GM10266 (cell line): ENCODE results near the gene NR6A1.
A peak's percentile ranks its signal among the peaks of the same experiment; 100 is the strongest.

Source experiments
- DNase-seq: peaks from one replicate; pipeline ENCODE4 v3.0.0; 2012; ENCODE audit errors: extremely low spot score
- TF ChIP-seq, protein P1 (sequence below): IDR thresholded peaks from 2 replicates; pipeline ENCODE4 v1.5.1; 2012; ENCODE audit warnings: mild to moderate bottlenecking, low read depth; ENCODE audit not compliant: control insufficient read depth, insufficient read depth; ENCODE audit errors: missing control alignments

Gene NR6A1

GRCh38 chr9:124511426-124511840 lies 259.7 kb downstream of the NR6A1 start:
- DNase-seq, result peak; percentile 18
- TF ChIP-seq, protein P1, sequence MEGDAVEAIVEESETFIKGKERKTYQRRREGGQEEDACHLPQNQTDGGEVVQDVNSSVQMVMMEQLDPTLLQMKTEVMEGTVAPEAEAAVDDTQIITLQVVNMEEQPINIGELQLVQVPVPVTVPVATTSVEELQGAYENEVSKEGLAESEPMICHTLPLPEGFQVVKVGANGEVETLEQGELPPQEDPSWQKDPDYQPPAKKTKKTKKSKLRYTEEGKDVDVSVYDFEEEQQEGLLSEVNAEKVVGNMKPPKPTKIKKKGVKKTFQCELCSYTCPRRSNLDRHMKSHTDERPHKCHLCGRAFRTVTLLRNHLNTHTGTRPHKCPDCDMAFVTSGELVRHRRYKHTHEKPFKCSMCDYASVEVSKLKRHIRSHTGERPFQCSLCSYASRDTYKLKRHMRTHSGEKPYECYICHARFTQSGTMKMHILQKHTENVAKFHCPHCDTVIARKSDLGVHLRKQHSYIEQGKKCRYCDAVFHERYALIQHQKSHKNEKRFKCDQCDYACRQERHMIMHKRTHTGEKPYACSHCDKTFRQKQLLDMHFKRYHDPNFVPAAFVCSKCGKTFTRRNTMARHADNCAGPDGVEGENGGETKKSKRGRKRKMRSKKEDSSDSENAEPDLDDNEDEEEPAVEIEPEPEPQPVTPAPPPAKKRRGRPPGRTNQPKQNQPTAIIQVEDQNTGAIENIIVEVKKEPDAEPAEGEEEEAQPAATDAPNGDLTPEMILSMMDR, result no peak

GRCh38 chr9:124510650-124511425 lies 260.3 kb downstream of the NR6A1 start:
- TF ChIP-seq, protein P1, result no peak
- DNase-seq, result no peak

- no peak for DNase-seq
- TF ChIP-seq, protein P1, result no peak
These were observed 263.2 kb downstream of the NR6A1 start for GRCh38 chr9:124507880-124508423.

DNA sequence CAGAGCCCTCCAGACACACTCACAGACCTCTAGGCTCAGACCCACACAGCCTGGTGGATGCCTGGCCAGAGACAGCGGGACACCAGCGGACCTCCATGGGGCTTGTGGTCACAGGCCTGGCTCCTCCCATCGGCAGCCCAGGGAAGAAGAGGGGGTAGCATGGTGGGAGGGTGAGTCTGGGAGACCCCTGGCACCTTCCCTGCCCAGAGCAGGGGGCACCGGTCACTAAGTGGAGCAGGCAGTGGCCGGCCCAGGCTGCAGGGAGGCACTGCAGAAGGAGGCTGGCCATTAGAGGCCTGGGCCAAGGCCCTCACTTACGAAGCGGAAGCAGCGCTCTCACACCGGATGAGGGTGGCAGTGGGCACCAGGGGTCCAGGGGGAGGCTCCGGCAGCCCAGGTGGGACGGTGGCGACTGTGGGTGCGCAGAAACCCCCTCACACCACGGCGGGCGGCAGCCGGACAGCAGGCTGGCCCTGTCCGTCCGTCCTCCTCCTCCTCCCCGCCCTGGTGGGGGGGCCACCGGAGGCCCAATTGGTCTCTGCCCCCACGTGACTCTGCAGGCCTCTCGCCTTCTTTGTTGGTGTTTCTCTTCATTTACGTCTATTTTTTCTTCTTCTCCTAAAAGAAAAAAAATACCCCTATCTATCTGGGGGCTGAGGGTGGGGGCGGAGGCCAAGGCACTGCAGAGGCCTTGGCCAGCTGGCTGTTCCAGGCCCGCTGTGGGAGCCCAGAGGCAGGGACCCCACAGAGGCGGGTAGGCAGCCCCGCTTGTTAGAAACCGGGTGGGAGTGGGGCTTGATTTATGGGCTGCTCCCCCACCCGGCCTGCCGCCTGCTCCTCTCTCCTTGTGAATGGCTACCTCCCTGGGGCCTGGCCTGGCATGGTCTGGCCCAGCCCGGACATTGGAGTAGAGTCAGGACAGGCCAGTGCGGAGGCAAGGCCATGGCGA lies 263.9 kb downstream of the NR6A1 start, which contains the start of gene NR5A1:
TSS of gene NR5A1 (minus strand) at position 469 of the 949 bp plus-strand sequence. CDS start 4,004 bp downstream, outside the sequence.
- TF ChIP-seq, protein P1, result no peak
- DNase-seq, result peak; percentile 18

DNA sequence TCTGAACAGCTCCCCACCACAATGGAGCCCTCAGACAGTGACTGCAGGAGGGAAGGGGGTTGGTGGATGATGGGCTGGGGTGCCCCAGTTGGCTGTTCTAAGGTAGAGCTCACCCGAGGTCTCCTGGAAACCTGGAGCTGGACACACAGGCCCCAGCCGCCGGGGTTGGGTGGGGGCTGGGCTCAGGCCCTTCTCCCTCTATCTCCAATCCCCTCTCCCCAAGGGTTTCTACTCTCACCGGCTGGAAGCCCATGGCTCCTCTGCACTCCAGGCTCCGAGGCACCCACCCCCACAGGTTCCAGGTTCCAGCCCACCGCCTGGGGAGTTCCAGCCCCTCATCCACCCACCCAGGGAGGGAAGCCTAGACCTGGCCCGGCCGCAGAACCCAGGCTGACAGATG lies 264.7 kb downstream of the NR6A1 start:
- no peak for DNase-seq
- TF ChIP-seq, protein P1, result no peak

DNA sequence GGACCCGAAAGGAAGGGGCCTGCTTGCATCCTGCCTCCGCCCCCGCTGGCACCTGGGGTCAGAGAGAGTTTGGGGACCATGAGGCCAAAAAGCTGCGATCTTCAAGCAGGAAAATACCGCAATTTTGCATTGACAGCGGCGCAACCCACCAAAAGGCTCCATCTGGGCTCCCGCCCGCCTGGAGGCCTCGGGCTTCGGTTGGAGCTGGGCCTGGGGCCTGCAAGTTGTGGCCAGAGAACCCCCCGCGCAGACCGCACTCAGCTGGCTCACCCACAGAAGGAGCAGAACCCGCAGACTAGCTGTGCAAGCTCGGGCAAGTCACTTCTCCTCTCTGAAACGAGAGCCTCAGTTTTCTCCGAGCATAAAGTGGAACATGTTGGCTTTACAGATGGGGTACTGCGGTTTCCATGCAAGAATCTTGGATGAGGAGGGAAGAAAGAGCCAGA lies 265.2 kb downstream of the NR6A1 start:
- no peak for DNase-seq
- TF ChIP-seq, protein P1, result no peak
